B cell (primary cell): ENCODE results near the gene ZNF469.

ENCODE experiments used
- CTCF ChIP-seq: fragments of 200-600 bp; IDR thresholded peaks from one replicate; pipeline ENCODE4 v1.8.0; 2022; ENCODE audit warnings: antibody characterized with exemption, mild to moderate bottlenecking
- EZH2 ChIP-seq: IDR thresholded peaks from 2 replicates; pipeline ENCODE4 v1.6.1; 2012; ENCODE audit warnings: borderline replicate concordance, low read depth, mild to moderate bottlenecking, moderate library complexity, low read length; ENCODE audit not compliant: insufficient read depth, poor library complexity, severe bottlenecking

GRCh38 chr16:88333848-88334777, 48.6 kb upstream of the ZNF469 start:
- TF ChIP-seq CTCF, result no peak
- no peak for TF ChIP-seq EZH2
